ENCODE results near the gene POTEB2.
"Not testable (repeated sequence)": the region's sequence is repeated elsewhere in the genome, so short reads cannot be mapped to it uniquely, and the experiment has no call there.

The POTEB2 gene

DNA sequence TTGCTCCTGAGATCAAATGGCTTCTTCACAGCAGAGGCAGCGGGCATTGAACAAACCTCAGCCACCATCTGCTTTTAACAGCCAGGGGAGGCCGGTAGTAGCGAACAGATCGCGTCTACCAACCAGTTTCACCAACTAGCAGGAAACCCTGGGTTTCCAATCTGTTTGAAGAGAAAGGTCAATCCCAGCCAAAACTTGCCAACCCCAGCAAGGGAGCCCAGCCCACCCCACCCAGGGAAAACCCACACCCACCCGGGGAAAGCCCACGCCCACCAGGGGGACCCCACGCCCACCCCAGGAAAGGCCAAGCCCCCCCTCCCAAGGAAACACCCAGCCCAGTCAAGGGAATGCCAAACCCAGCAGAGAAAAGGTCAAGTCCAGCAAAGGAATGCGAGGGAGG is at the start of gene POTEB2:
Gene POTEB2 (minus strand): TSS at position 101 of the 400 bp plus-strand sequence. CDS start 33 bp downstream, at position 68.
- DNase-seq (ENCODE audit: low read depth) = not testable (repeated sequence)

DNA sequence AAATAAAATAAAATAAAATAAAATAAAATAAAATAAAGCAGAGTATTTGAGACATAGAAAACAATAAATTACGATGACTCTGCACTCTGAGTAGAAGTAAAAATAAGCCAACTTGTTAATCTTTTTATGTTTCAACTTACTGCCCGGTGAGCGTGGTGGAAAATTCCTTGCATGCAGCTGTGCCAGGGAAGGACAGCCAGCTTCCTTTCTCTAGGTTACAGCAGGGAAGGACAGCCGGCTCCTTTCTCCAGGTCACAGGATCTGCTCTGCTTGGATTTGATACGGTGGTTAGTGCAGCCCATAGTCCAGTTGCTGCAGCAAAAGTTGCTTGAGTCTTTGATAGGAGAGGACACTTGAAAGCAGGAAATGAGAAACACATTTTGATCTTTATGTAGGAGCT is 13.8 kb upstream of the POTEB2 start:
- not testable (repeated sequence) for DNase-seq (ENCODE audit: low read depth)

DNA sequence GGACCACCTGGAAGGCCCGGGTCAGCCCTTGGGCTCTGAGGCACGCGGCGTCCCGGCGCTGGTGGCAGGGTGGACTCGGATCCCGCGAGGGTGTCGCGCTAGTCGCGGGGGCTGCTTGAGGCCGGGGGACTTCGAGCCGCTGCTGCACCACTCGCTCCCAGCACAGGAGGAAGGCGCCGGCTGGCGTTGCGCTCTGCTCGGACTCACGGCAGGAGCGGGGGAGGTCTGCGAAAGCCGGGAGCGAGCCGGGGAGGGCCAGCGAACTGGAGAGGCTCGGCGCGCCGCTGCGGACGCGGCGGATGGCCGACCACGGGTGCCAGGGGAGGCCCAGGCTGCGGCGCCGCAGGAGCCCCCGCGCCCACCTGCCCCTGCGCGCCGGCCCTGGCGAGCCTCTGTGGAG is 12.3 kb upstream of the POTEB2 start:
- not testable (repeated sequence) for DNase-seq (ENCODE audit: low read depth)

DNA sequence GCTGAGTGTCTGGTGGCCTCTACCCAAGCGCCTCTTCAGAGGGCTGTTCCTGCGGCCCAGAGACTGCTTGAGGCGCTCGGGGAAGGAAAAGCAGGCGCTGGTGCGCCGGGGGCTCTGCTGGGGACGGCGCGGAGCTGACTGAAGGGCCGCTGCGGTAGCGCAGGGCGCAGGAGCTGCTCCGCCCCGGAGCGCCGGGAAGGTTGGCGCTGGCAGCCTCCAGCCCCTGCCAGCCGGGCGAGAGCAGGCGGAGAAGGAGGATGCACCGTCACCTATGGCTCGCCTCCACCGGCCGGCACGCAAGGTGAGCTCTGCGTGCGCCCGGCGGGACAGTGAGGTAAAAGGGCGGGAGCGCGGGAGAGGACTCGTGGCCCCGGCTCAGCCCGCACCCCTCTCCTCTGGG is 11.7 kb upstream of the POTEB2 start:
- not testable (repeated sequence) for DNase-seq (ENCODE audit: low read depth)

Data from activated gamma-delta T cell treated with anti-CD3 and anti-CD28 coated beads, Interleukin-2, amount 50 U/mL, for 16 hours (primary cell).